Measurements from ENCODE around the gene TWIST2. TPM values are rescaled to one million over a fixed set of nuclear protein-coding genes. Genes with fewer than 3 reads are reported as not detected.

The TWIST2 gene
- polyA plus RNA-seq, 4 donors: 4.2 to 7.2 (median 4.6) TPM

GRCh38 chr2:238870261-238870660 lies 22.4 kb downstream of the TWIST2 start:
- no peak for DNase-seq (ENCODE audit: low read depth in 4 of 4, low spot score in 2 of 4)

GRCh38 chr2:238872026-238872425 lies 24.1 kb downstream of the TWIST2 start:
- no peak for DNase-seq (ENCODE audit: low read depth in 4 of 4, low spot score in 2 of 4)

DNA sequence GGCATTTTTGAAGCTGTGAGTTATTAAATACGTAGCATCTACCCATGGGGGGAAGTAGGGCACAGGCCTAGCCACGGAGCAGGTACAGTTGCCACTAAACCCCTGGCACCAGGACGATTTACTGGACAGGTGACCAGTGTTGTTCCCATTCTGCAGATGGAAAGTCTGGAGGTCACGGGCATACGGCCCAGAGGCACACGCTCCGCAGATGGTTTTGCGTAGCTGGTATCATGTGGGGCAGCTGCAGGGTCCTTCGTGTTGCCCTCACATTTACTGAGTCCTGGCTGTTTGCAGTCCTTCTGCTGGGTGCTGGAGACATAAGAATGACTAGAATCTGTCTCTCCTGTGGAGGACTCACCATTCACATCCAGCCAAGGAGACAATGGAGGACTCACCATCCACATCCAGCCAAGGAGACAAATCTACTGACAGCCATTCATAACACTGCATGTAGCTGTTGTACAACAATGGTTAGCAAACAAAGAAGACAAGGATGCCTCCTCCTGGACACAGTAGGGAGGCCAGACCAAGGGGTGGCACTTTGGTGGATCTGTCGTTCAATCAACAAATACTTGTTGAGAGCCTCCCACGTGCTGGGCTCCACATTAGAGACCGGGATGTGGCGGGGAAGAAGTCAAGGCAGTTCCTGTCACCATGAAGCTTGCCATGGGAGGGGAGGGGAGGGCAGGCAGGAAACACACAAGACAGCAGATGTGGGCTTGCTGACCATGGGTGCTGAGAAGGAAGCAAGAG lies 24.9 kb downstream of the TWIST2 start:
- no peak for DNase-seq (ENCODE audit: low read depth in 4 of 4, low spot score in 2 of 4)

- no peak for DNase-seq (ENCODE audit: low read depth in 4 of 4, low spot score in 2 of 4)
Measured at GRCh38 chr2:238873381-238873801, 25.5 kb downstream of the TWIST2 start.

GRCh38 chr2:238873841-238874240 lies 26.0 kb downstream of the TWIST2 start:
- no peak for DNase-seq (ENCODE audit: low read depth in 4 of 4, low spot score in 2 of 4)

GRCh38 chr2:238874330-238875050 lies 26.6 kb downstream of the TWIST2 start:
- DNase-seq (ENCODE audit: low read depth in 4 of 4, low spot score in 2 of 4): no peak

DNA sequence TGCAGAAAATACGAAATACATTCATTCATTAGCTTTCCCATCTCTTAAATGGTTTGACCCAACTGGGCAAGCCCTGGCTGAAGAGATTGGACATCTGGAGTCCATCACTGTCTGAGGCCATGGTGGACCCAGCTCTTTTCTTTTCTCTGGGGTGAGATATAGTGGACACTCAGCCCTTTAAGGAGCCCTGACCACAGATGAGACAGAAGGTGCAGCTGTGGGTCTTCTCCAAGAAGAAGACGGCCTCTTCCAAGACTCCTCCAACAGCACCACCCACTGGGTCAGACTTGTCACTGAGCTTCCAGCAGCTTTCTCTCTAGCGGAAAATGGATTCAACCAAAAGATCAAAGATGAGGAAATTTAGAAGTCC lies 27.2 kb downstream of the TWIST2 start:
- DNase-seq (ENCODE audit: low read depth in 4 of 4, low spot score in 2 of 4): no peak

GRCh38 chr2:238875471-238876231 lies 27.8 kb downstream of the TWIST2 start:
- DNase-seq (ENCODE audit: low read depth in 4 of 4, low spot score in 2 of 4): no peak

DNA sequence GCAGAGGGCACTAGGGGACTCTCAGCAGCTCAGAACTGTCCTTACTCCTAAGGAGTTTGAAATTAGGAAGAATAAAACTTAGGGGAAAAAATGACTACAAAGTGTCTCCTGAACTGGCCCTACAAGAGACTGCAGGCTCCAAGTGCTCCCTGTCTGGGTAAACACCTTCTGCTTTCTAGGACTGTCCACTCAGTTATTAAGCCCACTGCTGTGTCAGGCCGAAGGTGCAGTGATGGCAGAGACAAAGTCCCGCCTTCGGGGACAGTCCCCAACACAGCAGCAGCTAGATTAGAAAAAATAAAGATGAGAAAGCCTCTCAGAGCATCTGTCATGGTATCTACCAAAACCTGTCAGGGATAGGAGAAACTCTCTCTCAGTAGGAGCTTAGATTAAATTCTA lies 28.3 kb downstream of the TWIST2 start:
- DNase-seq (ENCODE audit: low read depth in 4 of 4, low spot score in 2 of 4): no peak

GRCh38 chr2:238878051-238878735 lies 30.3 kb downstream of the TWIST2 start:
- no peak for DNase-seq (ENCODE audit: low read depth in 4 of 4, low spot score in 2 of 4)

DNA sequence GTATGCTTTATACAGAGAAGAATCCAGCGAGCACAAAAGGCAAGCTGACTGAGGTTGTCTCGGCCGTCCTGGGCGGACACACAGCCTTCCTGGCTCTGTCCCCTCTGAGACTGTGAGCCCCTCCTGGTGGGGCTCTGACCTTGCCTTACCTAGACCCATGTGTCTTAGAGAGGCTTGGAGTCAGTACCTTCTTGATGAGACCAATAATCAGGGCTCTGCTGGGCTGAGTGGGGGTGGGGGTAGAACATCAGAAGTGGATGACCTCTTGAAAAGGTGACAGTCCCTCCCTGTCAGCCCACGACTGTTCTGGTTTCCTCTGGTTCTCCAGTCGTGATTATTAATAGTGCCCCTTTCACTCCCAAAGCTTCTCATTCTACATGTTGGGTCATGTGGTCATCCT lies 31.2 kb downstream of the TWIST2 start:
- no peak for DNase-seq (ENCODE audit: low read depth in 4 of 4, low spot score in 2 of 4)

- DNase-seq (ENCODE audit: low read depth in 4 of 4, low spot score in 2 of 4): no peak
Measured at GRCh38 chr2:238879621-238880377, 31.9 kb downstream of the TWIST2 start.

- DNase-seq (ENCODE audit: low read depth in 4 of 4, low spot score in 2 of 4): no peak
Measured at GRCh38 chr2:238881353-238882081, 33.6 kb downstream of the TWIST2 start.

- DNase-seq (ENCODE audit: low read depth in 4 of 4, low spot score in 2 of 4): no peak
Measured at GRCh38 chr2:238882082-238882755, 34.3 kb downstream of the TWIST2 start.

DNA sequence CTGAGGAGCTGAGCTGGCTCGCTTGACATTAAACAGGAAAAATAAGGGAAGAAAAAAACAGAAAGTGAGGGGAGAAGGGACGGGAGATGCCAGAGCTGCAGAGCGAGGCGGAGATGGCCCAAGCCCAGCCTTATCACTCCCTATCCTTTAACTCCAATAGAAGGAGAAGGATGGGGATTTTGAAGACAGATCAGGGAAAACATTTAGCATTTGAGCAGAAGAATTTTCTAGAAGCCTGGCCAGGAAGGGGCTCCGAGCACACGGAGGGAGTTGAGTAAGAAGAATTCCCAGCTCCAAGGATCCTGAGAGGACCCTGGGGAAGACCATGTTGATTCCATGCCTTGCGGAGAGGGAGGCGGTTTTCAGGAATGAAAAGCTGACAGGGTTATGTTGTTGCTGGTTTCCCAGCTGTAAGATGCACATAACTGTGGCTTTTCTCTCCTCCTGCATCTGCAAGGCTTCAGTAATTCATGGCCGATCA lies 35.6 kb downstream of the TWIST2 start:
- DNase-seq (ENCODE audit: low read depth in 4 of 4, low spot score in 2 of 4): no peak

DNA sequence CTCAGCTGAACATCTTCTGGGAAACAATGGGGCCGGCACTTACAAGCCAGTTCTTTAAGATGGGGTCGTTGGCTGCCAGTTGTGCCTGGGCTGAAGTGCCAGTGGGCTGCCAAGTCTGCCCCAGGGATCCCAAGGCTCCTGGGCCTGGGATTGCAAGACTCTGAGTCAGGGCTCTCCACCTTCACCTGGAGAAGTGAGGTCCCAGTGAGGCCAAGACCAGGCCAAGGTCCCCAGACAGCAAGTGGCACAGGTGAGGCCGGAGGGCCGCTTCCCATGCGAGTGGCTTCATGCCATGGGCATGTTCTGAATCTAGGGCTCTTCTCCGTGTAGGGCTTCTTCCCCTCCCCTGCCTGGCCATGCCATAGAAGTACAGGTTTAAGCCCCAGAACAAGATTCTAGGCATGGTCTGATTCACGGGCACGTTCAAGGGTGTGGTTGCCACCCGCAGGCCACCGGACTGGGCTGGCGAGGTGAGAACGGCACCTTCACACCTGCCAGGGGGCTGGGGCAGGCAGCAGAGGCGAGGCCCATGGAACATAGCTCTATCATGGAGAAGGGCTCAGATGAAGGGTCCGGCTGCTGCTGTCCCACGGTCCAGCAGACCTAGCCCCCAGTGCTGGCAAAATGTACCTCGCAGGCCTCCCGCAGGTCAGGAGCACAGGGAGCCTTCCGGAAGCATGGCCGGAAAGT lies 36.4 kb downstream of the TWIST2 start:
- no peak for DNase-seq (ENCODE audit: low read depth in 4 of 4, low spot score in 2 of 4)

GRCh38 chr2:238884812-238885408 lies 37.0 kb downstream of the TWIST2 start:
- DNase-seq (ENCODE audit: low read depth in 4 of 4, low spot score in 2 of 4): no peak

All from left renal cortex interstitium (tissue), 4 donors.